Measurements from ENCODE around the gene TNNC1. TPM values are rescaled to one million over a fixed set of nuclear protein-coding genes. Genes with fewer than 3 reads are reported as not detected.

Gene TNNC1
- total and polyA plus RNA-seq, 9 of the 15 experiments (the other 6 are each of a cell fraction or from before 2014, with no cell fraction given): 0.08 to 0.85 (median 0.42) TPM; not detected in 4

DNA sequence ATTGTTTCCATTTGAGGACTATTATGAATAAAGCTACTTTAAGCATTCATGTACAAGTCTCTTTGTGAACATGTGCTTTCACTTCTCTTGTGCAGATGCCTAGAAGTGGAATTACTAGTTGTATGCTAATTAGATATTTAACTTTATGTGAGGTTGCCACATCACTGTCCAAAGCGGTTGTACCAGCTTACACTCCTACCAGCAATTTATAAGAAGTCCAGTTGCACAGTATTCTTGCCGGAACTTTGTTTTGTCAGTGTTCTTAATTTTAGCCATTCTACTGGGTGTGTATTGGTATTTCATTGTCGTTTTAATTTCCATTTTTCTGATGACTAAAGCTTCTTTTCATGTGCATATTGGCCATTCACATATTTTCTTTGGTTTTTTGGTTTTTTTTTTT, 38.0 kb downstream of the TNNC1 start (continued):
- TF ChIP-seq RERE (CRISPR knock-in tag; IDR thresholded peaks at IDR 0.05; ENCODE audit: borderline replicate concordance): no peak

GRCh38 chr3:52408466-52408865, 45.4 kb downstream of the TNNC1 start:
- Histone ChIP-seq H3K4me1 (replicated peaks in 1 of 2; ENCODE audit: control insufficient read depth in 2 of 2, insufficient read depth in 2 of 2, low read length in 2 of 2) (peaks cover 13 to 15% of the 10 kb centered on the region in 2 experiments; a peak in 4 of 5 replicates), H3K4me3 (no peak overlapping the region; the same call in 1 of the 2 replicates), H4K20me1 (replicated peaks; ENCODE audit: control insufficient read depth, insufficient read depth, low read length) (no peaks in the 10 kb centered on the region), H3K9ac (ENCODE audit: insufficient read depth in 1 of 2, low read depth in 2 of 2, low read length in 2 of 2) (peak overlapping the region in 1 of 2 experiments; percentile 93; a peak in 1 of 4 replicates), H3K27ac (ENCODE audit: extremely low read depth, low read depth, low read length) (no peak overlapping the region), H3K79me2 (ENCODE audit: control insufficient read depth, insufficient read depth, low read length) (peaks cover 47% of the 10 kb centered on the region), H3K27me3 (ENCODE audit: control insufficient read depth in 2 of 2, insufficient read depth in 2 of 2, low read length in 2 of 2) (no peaks in the 10 kb centered on the region), H3K36me3 (ENCODE audit: control insufficient read depth, insufficient read depth, low read length) (peaks cover 64% of the 10 kb centered on the region), H3K9me1 (ENCODE audit: control insufficient read depth, insufficient read depth, low read length) (no peaks in the 10 kb centered on the region), H2AFZ (ENCODE audit: low read depth, low read length) (no peak overlapping the region), H3K4me2 (ENCODE audit: insufficient read depth, low read length) (peak overlapping the region; percentile 93), H3K9me3 (replicated peaks; ENCODE audit: control insufficient read depth, insufficient read depth, low read depth, low read length) (no peaks in the 10 kb centered on the region)
- intact Hi-C loops (cut with micrococcal nuclease): no loop called here
- BruUV-seq (replicated peaks): no TSS peak
- ATAC-seq (no peak), DNase-seq (ENCODE audit: extremely low read depth in 1 of 4, low spot score in 3 of 4) (no peak), FAIRE-seq (no peak)
- in situ Hi-C loops (cut with MboI): no loop called here
- WGBS (ENCODE audit: insufficient coverage, low coverage, missing lambda C conversion rate): 96% methylated on average over 7 of the region's 8 CpGs
- CTCF ChIA-PET (ENCODE audit: low intra/inter-chr PET ratio): no interaction called here
- POLR2A ChIA-PET: no interaction called here
- TF ChIP-seq, protein P1, sequence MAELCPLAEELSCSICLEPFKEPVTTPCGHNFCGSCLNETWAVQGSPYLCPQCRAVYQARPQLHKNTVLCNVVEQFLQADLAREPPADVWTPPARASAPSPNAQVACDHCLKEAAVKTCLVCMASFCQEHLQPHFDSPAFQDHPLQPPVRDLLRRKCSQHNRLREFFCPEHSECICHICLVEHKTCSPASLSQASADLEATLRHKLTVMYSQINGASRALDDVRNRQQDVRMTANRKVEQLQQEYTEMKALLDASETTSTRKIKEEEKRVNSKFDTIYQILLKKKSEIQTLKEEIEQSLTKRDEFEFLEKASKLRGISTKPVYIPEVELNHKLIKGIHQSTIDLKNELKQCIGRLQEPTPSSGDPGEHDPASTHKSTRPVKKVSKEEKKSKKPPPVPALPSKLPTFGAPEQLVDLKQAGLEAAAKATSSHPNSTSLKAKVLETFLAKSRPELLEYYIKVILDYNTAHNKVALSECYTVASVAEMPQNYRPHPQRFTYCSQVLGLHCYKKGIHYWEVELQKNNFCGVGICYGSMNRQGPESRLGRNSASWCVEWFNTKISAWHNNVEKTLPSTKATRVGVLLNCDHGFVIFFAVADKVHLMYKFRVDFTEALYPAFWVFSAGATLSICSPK (IDR thresholded peaks at IDR 0.05; ENCODE audit: borderline replicate concordance): no peak
- TF ChIP-seq PRDM10 (IDR thresholded peaks at IDR 0.05; ENCODE audit: partially characterized antibody) (no peak), HMBOX1 (IDR thresholded peaks at IDR 0.05) (no peak), ZNF780A (CRISPR knock-in tag; IDR thresholded peaks at IDR 0.05) (no peak), XRCC4 (IDR thresholded peaks at IDR 0.05; ENCODE audit: extremely low read depth, insufficient read depth, insufficient read length) (no peak), PHF21A (IDR thresholded peaks at IDR 0.05; ENCODE audit: borderline replicate concordance, low read depth) (no peak)

All from K562 (cell line).